Right cardiac atrium (tissue), 5 donors: ENCODE data around the gene FBRS. TPM values are rescaled to one million over a fixed set of nuclear protein-coding genes. Genes with fewer than 3 reads are reported as not detected.

Experiments
- ATAC-seq, 2 donors: fragments of 200-7000 bp; cut with Tn5 transposase; one replicate each; pipeline versions ENCODE4 v1.8.0 to v1.9.1; 2020; ENCODE audit warnings: moderate library complexity in 2 of 2, mild to moderate bottlenecking in 1 of 2
- DNase-seq, 3 donors: peaks; one replicate each; pipeline ENCODE4 v3.0.0-alpha.2; 2020
- H3K27ac ChIP-seq: one replicate; pipeline ENCODE4 v1.5.1; 2013; ENCODE audit warnings: mild to moderate bottlenecking, low read length, control low read depth, moderate library complexity
- H3K27me3 ChIP-seq: one replicate; pipeline ENCODE4 v1.6.1; 2013; ENCODE audit not compliant: control insufficient read depth, insufficient read depth
- H3K4me1 ChIP-seq: one replicate; pipeline ENCODE4 v1.6.1; 2013; ENCODE audit warnings: low read length; ENCODE audit not compliant: control insufficient read depth, insufficient read depth
- H3K4me3 ChIP-seq: one replicate; pipeline ENCODE4 v1.5.1; 2013; ENCODE audit warnings: low read length, control low read depth
- H3K9me3 ChIP-seq: one replicate; pipeline ENCODE4 v1.6.1; 2013; ENCODE audit warnings: low read length; ENCODE audit not compliant: control insufficient read depth
- WGBS: extraction: QIAGEN DNeasy Blood & Tissue Kit; methylation state at CpG from one replicate; pipeline ENCODE4 v1.1.7; 2013; 5-methylcytosine and 5-hydroxymethylcytosine counted together
- intact Hi-C, 4 donors: fragments of 100-400 bp; cut with DNase I; formaldehyde crosslinking; loops; one replicate each; pipeline versions ENCODE4 v1.11.0 to v1.14.0; 2022 to 2023
- polyA plus RNA-seq: library from polyadenylated mRNA; stranded (reverse); fragments of 200-250 nt; gene quantifications from one replicate; pipeline ENCODE4 v1.2.3, GENCODE V29; 2013
- total RNA-seq, 4 donors: library from RNA; stranded (reverse); fragmentation: NEBNext Ultra II Directional; extraction: Animal tissue kit (Norgen Biotek cat#: 25700); gene quantifications; one replicate each; pipeline ENCODE4 v1.2.1, GENCODE V29; 2021
- donor health status: healthy with polysubstance abuse.
- donor health status: DM: no; HTN: yes; CAD: no.
- donor health status: DM: no; HTN: no; CAD: no.
- donor health status: DM: no; HTN: yes; CAD: no; lungs with severe emphysema.
- donor health status: DM: yes; HTN: yes; CAD: no.

The FBRS gene
- total and polyA plus RNA-seq, 5 donors, result 30.4 to 43.2 (median 37.7) TPM

GRCh38 chr16:30644334-30644830, 13.8 kb upstream of the FBRS start:
- no peaks in the 10 kb centered on the region for H3K9me3 ChIP-seq
- intact Hi-C loops, result no loop called here
- H3K27ac ChIP-seq, result no peak overlapping the region
- H3K4me1 ChIP-seq, result no peaks in the 10 kb centered on the region
- ATAC-seq (no peak), DNase-seq (peak in 1 of 3 donors; percentile 30)
- H3K4me3 ChIP-seq, result no peak overlapping the region
- 66% methylated on average over 4 of the region's 4 CpGs for WGBS
- H3K27me3 ChIP-seq, result no peaks in the 10 kb centered on the region

GRCh38 chr16:30645727-30646126, 12.5 kb upstream of the FBRS start:
- Histone ChIP-seq H3K27me3 (no peaks in the 10 kb centered on the region), H3K4me1 (no peaks in the 10 kb centered on the region), H3K27ac (no peak overlapping the region), H3K4me3 (no peak overlapping the region), H3K9me3 (no peaks in the 10 kb centered on the region)
- DNase-seq (no peak), ATAC-seq (no peak)
- 61% methylated on average over 6 of the region's 6 CpGs for WGBS
- intact Hi-C loops, result no loop called here

- H3K9me3 ChIP-seq, result no peaks in the 10 kb centered on the region
- ATAC-seq (no peak), DNase-seq (no peak)
- no peaks in the 10 kb centered on the region for H3K27me3 ChIP-seq
- H3K4me1 ChIP-seq, result no peaks in the 10 kb centered on the region
- WGBS, result 76% methylated on average over 1 of the region's 1 CpG
- intact Hi-C loops, result no loop called here
- no peak overlapping the region for H3K4me3 ChIP-seq
- no peak overlapping the region for H3K27ac ChIP-seq
Measured at GRCh38 chr16:30647274-30647571, 11.0 kb upstream of the FBRS start.

- ATAC-seq, result no peak
- no peaks in the 10 kb centered on the region for H3K27me3 ChIP-seq
- H3K9me3 ChIP-seq, result no peaks in the 10 kb centered on the region
- 33% methylated on average over 22 of the region's 22 CpGs for WGBS
- intact Hi-C loops, result no loop called here
- H3K4me1 ChIP-seq, result no peaks in the 10 kb centered on the region
- H3K27ac ChIP-seq, result peak overlapping the region; percentile 94
- DNase-seq, result peak in 1 of 3 donors; percentile 80
- H3K4me3 ChIP-seq, result peak overlapping the region; percentile 27
Measured at GRCh38 chr16:30649725-30650368, 8.4 kb upstream of the FBRS start.

- intact Hi-C loops, result no loop called here
- WGBS, result 1% methylated on average over 53 of the region's 53 CpGs
- peak; percentile 100 for DNase-seq
Measured at GRCh38 chr16:30650369-30651123, 7.7 kb upstream of the FBRS start, which contains the start of gene PRR14. PRR14 (plus strand) TSS chr16:30650960; CDS start chr16:30651646, 686 bp downstream.

GRCh38 chr16:30651124-30652004, 6.9 kb upstream of the FBRS start:
- WGBS, result under 1% methylated on average over 71 of the region's 71 CpGs
- H3K9me3 ChIP-seq, result no peaks in the 10 kb centered on the region
- intact Hi-C loops, result no loop called here

More at GRCh38 chr16:30650369-30651123, 7.7 kb upstream of the FBRS start, which contains the start of gene PRR14:
- Histone ChIP-seq H3K9me3 (no peaks in the 10 kb centered on the region), H3K27me3 (no peaks in the 10 kb centered on the region), H3K4me1 (no peaks in the 10 kb centered on the region), H3K27ac (peak within 1 kb of the TSS; percentile 99), H3K4me3 (peak within 1 kb of the TSS; percentile 94)
- ATAC-seq, result peak; percentile 94 to 95

GRCh38 chr16:30652005-30652296, 6.3 kb upstream of the FBRS start:
- DNase-seq (no peak), ATAC-seq (no peak)
- no peaks in the 10 kb centered on the region for H3K9me3 ChIP-seq
- intact Hi-C loops, result no loop called here
- peak overlapping the region; percentile 94 for H3K4me3 ChIP-seq
- no peaks in the 10 kb centered on the region for H3K27me3 ChIP-seq
- H3K27ac ChIP-seq, result peak overlapping the region; percentile 82
- WGBS, result 21% methylated on average over 2 of the region's 2 CpGs
- no peaks in the 10 kb centered on the region for H3K4me1 ChIP-seq

More at GRCh38 chr16:30651124-30652004, 6.9 kb upstream of the FBRS start:
- DNase-seq (peak; percentile 75 to 90 (median 88)), ATAC-seq (peak; percentile 77 to 81)
- no peaks in the 10 kb centered on the region for H3K27me3 ChIP-seq
- H3K4me1 ChIP-seq, result no peaks in the 10 kb centered on the region
- H3K27ac ChIP-seq, result peak overlapping the region; percentile 99
- H3K4me3 ChIP-seq, result peak overlapping the region; percentile 94

GRCh38 chr16:30652718-30653117, 5.5 kb upstream of the FBRS start:
- intact Hi-C loops, result no loop called here
- H3K27me3 ChIP-seq, result no peaks in the 10 kb centered on the region
- WGBS, result 93% methylated on average over 18 of the region's 18 CpGs
- no peak for ATAC-seq
- H3K4me1 ChIP-seq, result peaks cover 2% of the 10 kb centered on the region
- no peak overlapping the region for H3K4me3 ChIP-seq
- H3K27ac ChIP-seq, result no peak overlapping the region
- peak in 1 of 3 donors; percentile 64 for DNase-seq
- no peaks in the 10 kb centered on the region for H3K9me3 ChIP-seq

GRCh38 chr16:30654856-30655255, 3.4 kb upstream of the FBRS start:
- H3K9me3 ChIP-seq, result no peaks in the 10 kb centered on the region
- peaks cover 2% of the 10 kb centered on the region for H3K4me1 ChIP-seq
- H3K27me3 ChIP-seq, result no peaks in the 10 kb centered on the region
- ATAC-seq, result no peak
- H3K27ac ChIP-seq, result no peak overlapping the region
- DNase-seq, result peak in 1 of 3 donors; percentile 65
- 92% methylated on average over 18 of the region's 18 CpGs for WGBS
- intact Hi-C loops, result no loop called here
- no peak overlapping the region for H3K4me3 ChIP-seq

- H3K9me3 ChIP-seq, result no peaks in the 10 kb centered on the region
- ATAC-seq (no peak), DNase-seq (peak in 1 of 3 donors; percentile 60)
- WGBS, result 94% methylated on average over 12 of the region's 12 CpGs
- no peak overlapping the region for H3K4me3 ChIP-seq
- no peaks in the 10 kb centered on the region for H3K27me3 ChIP-seq
- intact Hi-C loops, result no loop called here
- H3K27ac ChIP-seq, result no peak overlapping the region
- peaks cover 3% of the 10 kb centered on the region for H3K4me1 ChIP-seq
Measured at GRCh38 chr16:30655815-30656347, 2.4 kb upstream of the FBRS start.
